Activated T-cell treated with anti-CD3 and anti-CD28 coated beads, Interleukin-2, amount 50 U/mL, for 72 hours (primary cell): ENCODE results near the gene IVNS1ABP. TPM values are rescaled to one million over a fixed set of nuclear protein-coding genes. Genes with fewer than 3 reads are reported as not detected.

ENCODE experiments used
- ATAC-seq, 2 donors: fragments of 150-1000 bp; cut with Tn5 transposase; replicated peaks in 1 of 2; 2 replicates each; pipeline ENCODE4 v1.10.0; 2021; ENCODE audit warnings: moderate library complexity in 2 of 2, mild to moderate bottlenecking in 1 of 2
- DNase-seq, 2 donors: peaks; one replicate each; pipeline ENCODE4 v3.0.0; 2021 to 2022; ENCODE audit warnings: mixed read lengths in 1 of 2
- H3K27ac Mint-ChIP-seq: one replicate; pipeline ENCODE4 v1.8.0; 2022; ENCODE audit warnings: mild to moderate bottlenecking, moderate library complexity, mixed read lengths
- H3K27me3 Mint-ChIP-seq: one replicate; pipeline ENCODE4 v1.8.0; 2022; ENCODE audit warnings: low read depth, mixed read lengths
- H3K36me3 Mint-ChIP-seq, 2 donors: one replicate each; pipeline ENCODE4 v1.8.0; 2022; ENCODE audit warnings: mixed read lengths in 2 of 2, mild to moderate bottlenecking in 1 of 2; ENCODE audit not compliant: insufficient read depth in 2 of 2
- H3K4me1 Mint-ChIP-seq: one replicate; pipeline ENCODE4 v1.8.0; 2022; ENCODE audit warnings: low read depth, mixed read lengths
- H3K4me3 Mint-ChIP-seq, 2 donors: one replicate each; pipeline ENCODE4 v1.8.0; 2022; ENCODE audit warnings: mild to moderate bottlenecking in 2 of 2, mixed read lengths in 2 of 2, moderate library complexity in 2 of 2
- H3K9me3 Mint-ChIP-seq, 2 donors: one replicate each; pipeline ENCODE4 v1.8.0; 2022; ENCODE audit warnings: mixed read lengths in 2 of 2
- total RNA-seq, 2 donors: library from RNA; stranded (reverse); gene quantifications; one replicate each; pipeline ENCODE4 v1.2.3, GENCODE V29; 2022

IVNS1ABP gene
- total RNA-seq, 2 donors from 2014 or later: 86.2 to 110 TPM

DNA sequence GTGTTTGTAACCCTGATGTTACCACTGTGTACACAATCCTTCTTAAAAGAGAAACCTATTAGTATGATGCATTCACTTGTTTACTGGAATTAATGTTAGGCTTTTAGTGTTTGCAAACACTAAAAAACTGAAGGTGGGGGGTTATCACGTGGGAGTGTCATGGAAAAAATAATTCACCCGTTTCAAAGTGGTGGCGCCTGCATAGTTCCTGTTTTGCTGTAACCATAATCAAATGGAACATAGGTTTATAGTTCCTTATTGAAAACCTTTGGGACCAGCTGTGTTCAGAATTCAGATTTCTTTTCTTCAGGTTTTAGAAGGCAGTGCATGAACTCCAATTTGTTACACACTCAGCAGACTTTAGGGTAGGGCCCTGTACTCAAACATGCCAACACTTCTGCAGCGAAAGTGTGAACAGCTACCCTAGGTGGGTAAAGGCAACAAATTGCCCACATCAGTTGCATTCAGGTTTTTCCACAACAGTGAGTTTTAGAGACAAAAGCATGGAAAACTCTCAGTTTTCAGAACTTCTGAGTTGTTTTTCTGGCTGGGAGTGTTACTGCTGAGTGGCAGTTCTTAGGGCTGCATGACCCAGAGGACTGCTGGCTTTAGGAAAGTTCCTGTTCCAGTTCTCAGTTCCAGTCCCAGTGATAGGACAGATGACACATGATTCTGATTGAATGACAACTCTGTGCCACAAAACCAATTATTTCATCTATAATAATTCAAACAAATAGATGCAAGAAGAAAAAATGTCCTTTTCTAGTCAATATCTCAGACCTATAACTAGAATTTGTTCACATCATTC, 29.1 kb upstream of the IVNS1ABP start:
- DNase-seq: no peak
- H3K27ac Mint-ChIP-seq: no peak overlapping the region

GRCh38 chr1:185343306-185343705, 26.3 kb upstream of the IVNS1ABP start:
- peaks cover 0 to 3% of the 10 kb centered on the region in 2 donors for H3K9me3 Mint-ChIP-seq
- no peak overlapping the region for H3K4me3 Mint-ChIP-seq

More for the DNA sequence above, 29.1 kb upstream of the IVNS1ABP start:
- H3K36me3 Mint-ChIP-seq: no peaks in the 10 kb centered on the region
- H3K27me3 Mint-ChIP-seq: no peaks in the 10 kb centered on the region
- H3K9me3 Mint-ChIP-seq: no peaks in the 10 kb centered on the region
- H3K4me1 Mint-ChIP-seq: peaks cover 6% of the 10 kb centered on the region
- no peak for ATAC-seq
- H3K4me3 Mint-ChIP-seq: no peak overlapping the region

DNA sequence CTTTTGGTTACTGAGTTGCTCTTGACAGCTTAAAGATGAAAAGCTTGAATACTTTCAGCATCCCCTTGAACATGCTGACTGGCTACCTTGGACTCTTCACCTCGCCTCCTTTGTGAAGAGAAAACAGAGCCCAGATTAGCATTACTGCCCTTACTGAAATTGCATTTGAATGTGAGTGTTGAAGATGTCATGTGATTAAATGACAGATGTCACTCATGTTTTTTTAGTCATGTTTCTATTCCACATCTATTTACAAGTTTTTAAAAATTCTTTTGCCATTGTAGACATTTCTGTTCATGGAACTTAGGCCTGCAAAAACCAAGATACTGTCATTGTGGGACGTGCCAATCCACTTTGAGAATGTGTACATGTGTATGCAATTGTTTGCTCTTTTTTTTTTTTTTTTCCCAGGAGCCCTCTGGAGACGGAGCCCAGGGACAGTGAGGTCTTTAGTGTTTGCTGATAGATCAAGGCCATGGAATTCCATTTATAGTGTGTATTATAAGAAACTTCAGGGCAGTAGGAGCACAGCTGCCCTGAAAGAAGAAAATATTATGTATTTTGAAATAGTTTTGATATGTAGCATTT, 25.7 kb upstream of the IVNS1ABP start:
- H3K27me3 Mint-ChIP-seq: no peaks in the 10 kb centered on the region
- H3K36me3 Mint-ChIP-seq: no peaks in the 10 kb centered on the region
- H3K4me3 Mint-ChIP-seq: no peak overlapping the region
- H3K27ac Mint-ChIP-seq: no peak overlapping the region
- peaks cover 24% of the 10 kb centered on the region for H3K4me1 Mint-ChIP-seq
- H3K9me3 Mint-ChIP-seq: peaks cover 0 to 3% of the 10 kb centered on the region in 2 donors
- ATAC-seq: no peak
- no peak for DNase-seq

More at GRCh38 chr1:185343306-185343705, 26.3 kb upstream of the IVNS1ABP start:
- H3K36me3 Mint-ChIP-seq: no peaks in the 10 kb centered on the region
- DNase-seq (no peak), ATAC-seq (no peak)
- H3K27ac Mint-ChIP-seq: no peak overlapping the region
- H3K4me1 Mint-ChIP-seq: peaks cover 23% of the 10 kb centered on the region
- H3K27me3 Mint-ChIP-seq: no peaks in the 10 kb centered on the region

- peaks cover 24% of the 10 kb centered on the region for H3K4me1 Mint-ChIP-seq
- no peak for ATAC-seq
- no peak for DNase-seq
- peaks cover 0 to 3% of the 10 kb centered on the region in 2 donors for H3K9me3 Mint-ChIP-seq
- no peak overlapping the region for H3K4me3 Mint-ChIP-seq
- H3K36me3 Mint-ChIP-seq: no peaks in the 10 kb centered on the region
- H3K27ac Mint-ChIP-seq: no peak overlapping the region
- H3K27me3 Mint-ChIP-seq: no peaks in the 10 kb centered on the region
These were observed 25.0 kb upstream of the IVNS1ABP start for GRCh38 chr1:185342017-185342416.

- DNase-seq (no peak), ATAC-seq (no peak)
- Mint-ChIP-seq H3K27me3 (no peaks in the 10 kb centered on the region), H3K36me3 (no peaks in the 10 kb centered on the region), H3K4me1 (peaks cover 24% of the 10 kb centered on the region), H3K4me3 (no peak overlapping the region), H3K27ac (no peak overlapping the region), H3K9me3 (peaks cover 0 to 3% of the 10 kb centered on the region in 2 donors)
These were observed 24.2 kb upstream of the IVNS1ABP start for GRCh38 chr1:185341196-185341781.

DNA sequence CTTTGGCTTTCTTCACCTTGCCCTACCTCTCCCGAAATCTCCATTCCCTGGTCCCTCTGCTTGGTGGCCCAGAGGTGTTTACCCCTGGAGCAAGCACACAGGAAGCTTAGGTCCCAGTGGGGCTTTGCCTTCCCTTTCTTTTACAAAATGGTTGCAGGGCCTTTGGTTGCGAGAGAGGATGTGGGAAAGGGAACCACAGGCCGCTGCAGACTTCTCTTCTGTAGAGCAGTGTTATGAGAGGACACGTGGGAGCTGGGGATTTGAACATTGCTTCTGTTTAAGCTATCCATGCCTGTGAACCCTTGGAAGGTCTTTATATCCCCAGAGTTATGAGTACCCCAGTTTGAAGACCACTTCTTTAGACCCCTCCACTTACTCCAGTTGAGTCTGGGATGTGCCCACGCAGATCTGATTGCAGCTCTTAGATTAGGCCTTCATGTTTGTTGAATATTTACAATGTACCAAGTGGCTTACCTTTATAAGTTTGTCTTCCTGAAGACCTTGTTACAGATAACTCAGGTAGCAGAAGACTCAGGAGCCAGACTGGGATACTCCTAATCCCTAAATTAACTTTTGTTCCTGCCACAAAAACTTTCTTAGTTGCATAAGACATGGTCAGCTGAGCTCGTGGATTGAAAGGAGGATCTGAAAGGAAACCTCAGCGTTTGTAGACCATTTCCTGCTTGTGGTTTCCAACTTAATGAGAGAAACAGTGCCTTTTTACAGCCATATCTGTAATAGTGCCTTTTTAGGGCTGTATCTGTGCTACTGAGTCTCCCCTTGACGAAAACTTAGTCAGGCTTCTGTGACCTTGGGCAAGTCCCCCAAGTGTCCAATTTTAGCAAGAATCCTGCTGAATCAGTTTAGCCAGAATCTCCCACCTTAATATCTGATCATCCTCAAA, 21.9 kb upstream of the IVNS1ABP start:
- H3K9me3 Mint-ChIP-seq: peaks cover 0 to 3% of the 10 kb centered on the region in 2 donors
- peak overlapping the region; percentile 8 for H3K27ac Mint-ChIP-seq
- H3K4me3 Mint-ChIP-seq: peak overlapping the region; percentile 23 to 47
- H3K27me3 Mint-ChIP-seq: no peaks in the 10 kb centered on the region
- H3K36me3 Mint-ChIP-seq: no peaks in the 10 kb centered on the region
- DNase-seq (peak; percentile 25 to 32), ATAC-seq (peak; percentile 78 to 92)
- H3K4me1 Mint-ChIP-seq: peaks cover 19% of the 10 kb centered on the region

DNA sequence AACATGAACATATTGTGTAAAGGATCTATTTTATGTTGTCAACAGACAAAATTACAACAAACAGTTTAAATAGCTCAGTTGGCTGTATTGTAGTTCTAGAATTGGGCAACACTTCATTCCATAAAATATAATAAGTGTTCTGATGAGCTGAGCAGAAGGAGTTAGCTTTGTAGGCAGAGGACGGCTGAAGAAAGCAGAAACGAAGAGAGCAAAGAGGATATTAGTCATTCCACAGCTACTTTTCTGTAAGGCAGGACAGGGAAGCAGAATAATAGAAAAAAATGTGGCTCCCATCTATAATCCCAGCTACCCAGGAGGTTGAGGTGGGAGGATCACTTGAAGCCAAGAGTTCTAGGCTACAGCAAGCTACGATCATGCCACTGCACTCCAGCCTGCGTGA, 20.2 kb upstream of the IVNS1ABP start:
- Mint-ChIP-seq H3K27ac (peak overlapping the region; percentile 92), H3K27me3 (no peaks in the 10 kb centered on the region), H3K4me3 (no peak overlapping the region), H3K9me3 (peaks cover 0 to 3% of the 10 kb centered on the region in 2 donors), H3K36me3 (no peaks in the 10 kb centered on the region), H3K4me1 (peaks cover 19% of the 10 kb centered on the region)
- ATAC-seq: no peak
- DNase-seq: no peak

DNA sequence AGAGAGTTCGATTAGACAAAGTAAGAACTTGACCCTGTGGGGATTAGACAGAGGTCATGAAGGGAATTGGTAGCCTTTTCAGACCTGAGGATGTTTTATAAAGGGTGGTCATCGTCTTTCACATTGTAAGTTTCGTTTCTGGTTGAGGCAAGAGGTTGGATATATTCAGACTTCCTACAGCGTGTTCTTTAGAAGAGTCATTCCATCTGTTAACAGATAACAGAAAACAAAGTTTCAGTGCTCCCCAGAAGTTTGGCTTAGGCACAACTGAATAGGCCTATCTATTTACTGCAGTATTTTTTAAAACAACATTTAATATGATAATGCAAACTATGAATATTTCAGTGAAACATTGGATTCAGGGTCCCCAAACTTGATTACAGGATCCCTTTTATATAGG, 17.1 kb upstream of the IVNS1ABP start:
- no peak for DNase-seq
- no peaks in the 10 kb centered on the region for H3K36me3 Mint-ChIP-seq
- H3K4me1 Mint-ChIP-seq: peaks cover 10% of the 10 kb centered on the region
- no peak overlapping the region for H3K4me3 Mint-ChIP-seq
- H3K9me3 Mint-ChIP-seq: no peaks in the 10 kb centered on the region
- no peak for ATAC-seq
- no peaks in the 10 kb centered on the region for H3K27me3 Mint-ChIP-seq
- no peak overlapping the region for H3K27ac Mint-ChIP-seq

DNA sequence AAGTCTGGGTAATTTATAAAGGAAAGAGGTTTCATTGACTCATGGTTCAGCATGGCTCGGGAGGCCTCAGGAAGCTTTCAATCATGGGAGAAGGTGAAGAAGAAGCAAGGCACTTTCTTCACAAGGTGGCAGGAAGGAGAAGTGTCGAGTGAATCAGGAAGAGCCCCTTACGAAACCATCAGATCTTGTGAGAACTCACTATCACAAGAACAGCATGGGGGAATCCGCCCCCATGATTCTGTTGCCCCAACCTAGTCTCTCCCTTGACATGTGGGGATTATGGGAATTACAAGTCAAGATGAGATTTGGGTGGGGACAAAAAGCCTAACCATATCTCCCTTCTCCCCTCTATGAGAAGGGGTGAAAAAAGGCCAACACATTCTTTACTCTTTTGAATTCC, 11.2 kb upstream of the IVNS1ABP start:
- ATAC-seq (no peak), DNase-seq (no peak)
- no peaks in the 10 kb centered on the region for H3K4me1 Mint-ChIP-seq
- no peak overlapping the region for H3K4me3 Mint-ChIP-seq
- H3K27me3 Mint-ChIP-seq: no peaks in the 10 kb centered on the region
- no peaks in the 10 kb centered on the region for H3K9me3 Mint-ChIP-seq
- no peak overlapping the region for H3K27ac Mint-ChIP-seq
- H3K36me3 Mint-ChIP-seq: no peaks in the 10 kb centered on the region

DNA sequence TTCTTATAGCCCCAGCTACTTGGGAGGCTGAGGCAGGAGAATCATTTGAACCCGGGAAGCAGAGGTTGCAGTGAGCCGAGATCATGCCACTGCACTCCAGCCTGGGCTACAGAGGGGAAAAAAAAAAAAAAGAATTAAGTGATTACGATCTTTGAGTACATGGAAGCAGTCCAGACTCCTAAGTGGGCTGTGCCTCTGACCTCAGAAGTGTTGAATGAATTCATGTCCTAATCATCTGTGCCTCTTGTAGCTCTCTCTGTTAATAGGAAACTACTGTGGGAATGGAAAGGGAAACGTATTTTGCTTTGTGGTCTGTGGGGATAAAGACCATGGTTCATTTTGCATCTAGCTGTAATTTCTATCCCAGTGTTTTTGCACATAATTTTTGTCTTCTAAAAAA, 8.4 kb upstream of the IVNS1ABP start:
- ATAC-seq (no peak), DNase-seq (no peak)
- no peak overlapping the region for H3K27ac Mint-ChIP-seq
- no peaks in the 10 kb centered on the region for H3K27me3 Mint-ChIP-seq
- H3K4me1 Mint-ChIP-seq: no peaks in the 10 kb centered on the region
- no peak overlapping the region for H3K4me3 Mint-ChIP-seq
- H3K9me3 Mint-ChIP-seq: peaks cover 0 to 5% of the 10 kb centered on the region in 2 donors
- H3K36me3 Mint-ChIP-seq: peaks cover 4 to 7% of the 10 kb centered on the region in 2 donors

- H3K4me1 Mint-ChIP-seq: peaks cover 5% of the 10 kb centered on the region
- H3K4me3 Mint-ChIP-seq: no peak overlapping the region
- DNase-seq (no peak), ATAC-seq (no peak)
- H3K27me3 Mint-ChIP-seq: no peaks in the 10 kb centered on the region
- H3K27ac Mint-ChIP-seq: no peak overlapping the region
- peaks cover 4 to 7% of the 10 kb centered on the region in 2 donors for H3K36me3 Mint-ChIP-seq
- H3K9me3 Mint-ChIP-seq: peaks cover 0 to 5% of the 10 kb centered on the region in 2 donors
These were observed 7.1 kb upstream of the IVNS1ABP start for GRCh38 chr1:185324118-185324517.

GRCh38 chr1:185322636-185323035, 5.6 kb upstream of the IVNS1ABP start:
- H3K27ac Mint-ChIP-seq: no peak overlapping the region
- H3K4me1 Mint-ChIP-seq: peaks cover 12% of the 10 kb centered on the region
- no peak for ATAC-seq
- no peak for DNase-seq
- peaks cover 0 to 5% of the 10 kb centered on the region in 2 donors for H3K9me3 Mint-ChIP-seq
- no peaks in the 10 kb centered on the region for H3K27me3 Mint-ChIP-seq
- H3K36me3 Mint-ChIP-seq: peaks cover 4 to 7% of the 10 kb centered on the region in 2 donors
- no peak overlapping the region for H3K4me3 Mint-ChIP-seq
